ENCODE data around the gene HIPK2. TPM values are rescaled to one million over a fixed set of nuclear protein-coding genes. Genes with fewer than 3 reads are reported as not detected.

HIPK2 gene
- polyA plus RNA-seq, 2 of the 4 experiments (the other 2 are of a cell fraction) = 11.3 to 12.1 TPM

DNA sequence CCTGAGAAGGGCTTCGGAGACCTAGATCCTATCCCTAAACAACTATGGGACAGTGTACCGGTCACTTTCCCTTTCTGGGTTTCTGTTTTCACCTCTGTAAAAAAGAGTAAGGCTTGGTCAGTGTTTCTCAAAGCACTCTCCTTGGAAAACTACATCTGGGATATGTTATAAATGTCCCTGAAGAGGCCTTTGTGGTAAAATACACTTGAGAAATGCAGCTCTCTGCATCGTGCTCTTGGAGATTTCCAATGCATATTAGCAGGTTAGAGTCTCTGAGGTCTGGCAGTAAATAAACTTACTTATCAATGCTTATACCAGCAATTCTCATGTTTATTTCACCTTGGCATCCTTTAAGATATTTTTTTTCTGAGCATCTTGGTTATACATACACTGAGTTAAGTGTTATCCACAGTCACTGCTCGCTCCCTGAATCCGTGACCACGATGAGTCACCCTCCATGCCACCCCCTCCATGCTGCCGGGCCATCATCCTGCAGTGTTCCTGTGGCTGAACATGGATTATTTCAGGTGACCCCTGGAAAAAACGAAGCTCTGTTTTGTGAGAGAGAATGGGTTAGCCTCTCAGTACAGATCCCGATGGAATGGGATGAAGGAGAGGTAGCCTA, 48.0 kb upstream of the HIPK2 start:
- TF ChIP-seq FOSL2 (IDR thresholded peaks at IDR 0.05) = no peak
- TF ChIP-seq FOSL2 (CRISPR knock-in tag; IDR thresholded peaks at IDR 0.05) = peak; percentile 60
- no peak for TF ChIP-seq HOXB13 (CRISPR knock-in tag; IDR thresholded peaks at IDR 0.05; ENCODE audit: low read depth)
- FAIRE-seq = no peak
- Histone ChIP-seq H3K4me2 (peak overlapping the region; percentile 26; the same call in 2 of the 3 replicates), H3K9me3 (no peaks in the 10 kb centered on the region), H3K27ac (peak overlapping the region in 1 of 2 experiments; percentile 25; a peak in 1 of 6 replicates), H3K4me3 (no peak overlapping the region), H3K4me1 (peaks cover 35% of the 10 kb centered on the region)
- ChIA-PET CTCF (no interaction called here), POLR2A (no interaction called here)
- ATAC-seq = peak; percentile 39 to 40; a peak in 2 of 6 replicates
- no peak for DNase-seq (ENCODE audit: low read depth in 1 of 2, low spot score in 1 of 2)
- WGBS (ENCODE audit: missing lambda C conversion rate) = 52% methylated on average over 9 of the region's 9 CpGs

DNA sequence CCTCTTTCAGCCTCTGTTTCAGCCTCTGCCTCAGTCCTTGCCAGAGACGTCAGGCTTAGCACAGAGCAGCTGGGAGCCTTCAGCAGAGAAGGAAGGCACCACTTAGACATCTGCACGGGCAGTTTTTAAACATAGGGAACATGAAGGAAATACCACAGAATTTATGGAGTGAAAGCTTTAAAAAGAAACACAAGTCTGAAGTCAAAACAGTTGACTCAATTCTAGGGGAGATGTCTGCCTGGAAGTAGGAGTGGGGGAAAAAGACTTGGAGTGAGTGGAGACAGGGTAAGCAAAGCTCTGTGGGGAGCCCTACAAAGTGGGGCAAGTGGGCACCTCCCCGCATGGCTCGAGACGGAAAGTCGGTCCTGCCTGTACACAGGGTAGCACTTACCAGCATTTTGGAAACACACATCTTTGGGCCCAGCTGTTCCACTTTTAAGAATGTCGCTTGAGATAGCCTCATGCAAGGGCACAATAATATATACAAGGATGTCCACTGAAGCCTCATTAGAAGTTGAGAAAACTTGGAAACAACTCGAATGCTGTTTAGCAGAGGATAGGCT, 46.2 kb upstream of the HIPK2 start:
- Histone ChIP-seq H3K9me3 (no peaks in the 10 kb centered on the region), H3K4me2 (no peak overlapping the region), H3K27ac (no peak overlapping the region), H3K4me1 (peaks cover 17% of the 10 kb centered on the region), H3K4me3 (no peak overlapping the region)
- ChIA-PET CTCF (interaction anchor here (0.6 kb wide), 1 partner anchor 179 kb away, joined by 4 read pairs; no protein-coding TSS in a partner anchor), POLR2A (no interaction called here)
- FAIRE-seq (no peak), ATAC-seq (no peak), DNase-seq (ENCODE audit: low read depth in 1 of 2, low spot score in 1 of 2) (no peak)
- WGBS (ENCODE audit: missing lambda C conversion rate) = 75% methylated on average over 8 of the region's 8 CpGs
- TF ChIP-seq TP53 (CRISPR knock-in tag; IDR thresholded peaks at IDR 0.05) = no peak
- TF ChIP-seq JUN (IDR thresholded peaks at IDR 0.05) = no peak
- no peak for TF ChIP-seq RARB (CRISPR knock-in tag; IDR thresholded peaks at IDR 0.05)
- TF ChIP-seq HOXB5 (CRISPR knock-in tag; IDR thresholded peaks at IDR 0.05) = no peak
- no peak for TF ChIP-seq ESRRA (IDR thresholded peaks at IDR 0.05; ENCODE audit: borderline replicate concordance, low read length)
- TF ChIP-seq, protein P1, sequence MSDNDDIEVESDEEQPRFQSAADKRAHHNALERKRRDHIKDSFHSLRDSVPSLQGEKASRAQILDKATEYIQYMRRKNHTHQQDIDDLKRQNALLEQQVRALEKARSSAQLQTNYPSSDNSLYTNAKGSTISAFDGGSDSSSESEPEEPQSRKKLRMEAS (IDR thresholded peaks at IDR 0.05) = no peak
- no peak for TF ChIP-seq NR3C1 (IDR thresholded peaks at IDR 0.05)
- TF ChIP-seq PHF8 (IDR thresholded peaks at IDR 0.05; ENCODE audit: borderline replicate concordance, low read depth) = no peak
- TF ChIP-seq, protein P2, sequence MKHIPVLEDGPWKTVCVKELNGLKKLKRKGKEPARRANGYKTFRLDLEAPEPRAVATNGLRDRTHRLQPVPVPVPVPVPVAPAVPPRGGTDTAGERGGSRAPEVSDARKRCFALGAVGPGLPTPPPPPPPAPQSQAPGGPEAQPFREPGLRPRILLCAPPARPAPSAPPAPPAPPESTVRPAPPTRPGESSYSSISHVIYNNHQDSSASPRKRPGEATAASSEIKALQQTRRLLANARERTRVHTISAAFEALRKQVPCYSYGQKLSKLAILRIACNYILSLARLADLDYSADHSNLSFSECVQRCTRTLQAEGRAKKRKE (CRISPR knock-in tag; IDR thresholded peaks at IDR 0.05; ENCODE audit: low read depth) = no peak
- TF ChIP-seq EHMT2 (IDR thresholded peaks at IDR 0.05; ENCODE audit: low read depth) = no peak
- TF ChIP-seq ZNF302 (CRISPR knock-in tag; IDR thresholded peaks at IDR 0.05) = no peak
- TF ChIP-seq KDM5A (IDR thresholded peaks at IDR 0.05) = no peak
- no peak for TF ChIP-seq RNF2 (IDR thresholded peaks at IDR 0.05; ENCODE audit: borderline replicate concordance, low read depth)
- TF ChIP-seq SMC3 (IDR thresholded peaks at IDR 0.05) = no peak

DNA sequence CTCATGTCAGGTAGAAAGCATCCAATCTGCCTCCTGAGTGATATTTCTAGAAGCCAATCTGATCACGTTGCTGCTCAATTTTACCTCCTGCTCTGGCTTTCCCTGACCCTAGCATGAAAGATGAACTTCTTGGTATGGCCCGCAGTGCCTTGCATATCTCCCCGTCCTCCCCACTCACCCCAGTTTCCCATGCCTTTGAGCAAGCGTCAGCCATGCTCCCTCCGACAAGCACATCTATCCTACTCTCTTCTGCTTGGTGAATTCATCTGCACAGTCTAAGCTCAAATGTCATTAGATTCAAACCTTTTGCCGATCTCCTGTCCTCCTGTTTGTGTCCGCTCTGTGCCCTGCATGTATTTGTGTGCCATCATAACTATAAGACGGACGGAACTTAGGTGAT, 45.1 kb upstream of the HIPK2 start:
- TF ChIP-seq RFX5 (IDR thresholded peaks at IDR 0.05) = no peak
- TF ChIP-seq CBX2 (IDR thresholded peaks at IDR 0.05; ENCODE audit: borderline replicate concordance, low read depth) = no peak
- TF ChIP-seq, protein P3, sequence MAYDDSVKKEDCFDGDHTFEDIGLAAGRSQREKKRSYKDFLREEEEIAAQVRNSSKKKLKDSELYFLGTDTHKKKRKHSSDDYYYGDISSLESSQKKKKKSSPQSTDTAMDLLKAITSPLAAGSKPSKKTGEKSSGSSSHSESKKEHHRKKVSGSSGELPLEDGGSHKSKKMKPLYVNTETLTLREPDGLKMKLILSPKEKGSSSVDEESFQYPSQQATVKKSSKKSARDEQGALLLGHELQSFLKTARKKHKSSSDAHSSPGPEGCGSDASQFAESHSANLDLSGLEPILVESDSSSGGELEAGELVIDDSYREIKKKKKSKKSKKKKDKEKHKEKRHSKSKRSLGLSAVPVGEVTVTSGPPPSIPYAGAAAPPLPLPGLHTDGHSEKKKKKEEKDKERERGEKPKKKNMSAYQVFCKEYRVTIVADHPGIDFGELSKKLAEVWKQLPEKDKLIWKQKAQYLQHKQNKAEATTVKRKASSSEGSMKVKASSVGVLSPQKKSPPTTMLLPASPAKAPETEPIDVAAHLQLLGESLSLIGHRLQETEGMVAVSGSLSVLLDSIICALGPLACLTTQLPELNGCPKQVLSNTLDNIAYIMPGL (CRISPR knock-in tag; IDR thresholded peaks at IDR 0.05; ENCODE audit: borderline replicate concordance) = no peak
- TF ChIP-seq MYC (IDR thresholded peaks at IDR 0.05; ENCODE audit: borderline replicate concordance, low read length) = no peak
- TF ChIP-seq NPAS2 (CRISPR knock-in tag; IDR thresholded peaks at IDR 0.05; ENCODE audit: borderline replicate concordance) = no peak
- TF ChIP-seq, protein P1 (IDR thresholded peaks at IDR 0.05) = no peak
- no peak for TF ChIP-seq SMC3 (IDR thresholded peaks at IDR 0.05)
- TF ChIP-seq HOXA7 (CRISPR knock-in tag; IDR thresholded peaks at IDR 0.05) = no peak
- no peak for TF ChIP-seq JUNB (IDR thresholded peaks at IDR 0.05)
- TF ChIP-seq ZSCAN20 (CRISPR knock-in tag; IDR thresholded peaks at IDR 0.05) = no peak
- TF ChIP-seq, protein P2 (CRISPR knock-in tag; IDR thresholded peaks at IDR 0.05; ENCODE audit: low read depth) = no peak
- TF ChIP-seq RNF2 (IDR thresholded peaks at IDR 0.05; ENCODE audit: borderline replicate concordance, low read depth) = no peak
- TF ChIP-seq EHF (CRISPR knock-in tag; IDR thresholded peaks at IDR 0.05) = no peak
- no peak for TF ChIP-seq KDM1A (IDR thresholded peaks at IDR 0.05; ENCODE audit: low read depth)
- no peak for TF ChIP-seq HOXB13 (CRISPR knock-in tag; IDR thresholded peaks at IDR 0.05; ENCODE audit: low read depth)
- no peak for TF ChIP-seq TFCP2L1 (CRISPR knock-in tag; IDR thresholded peaks at IDR 0.05)
- DNase-seq (ENCODE audit: low read depth in 1 of 2, low spot score in 1 of 2) (no peak), FAIRE-seq (no peak), ATAC-seq (no peak)
- H3K4me2 ChIP-seq = no peak overlapping the region
- ChIA-PET POLR2A (no interaction called here), CTCF (no interaction called here)
- H3K4me1 ChIP-seq = peaks cover 9% of the 10 kb centered on the region
- no peak overlapping the region for H3K4me3 ChIP-seq
- H3K27ac ChIP-seq = no peak overlapping the region
- WGBS (ENCODE audit: missing lambda C conversion rate) = 89% methylated on average over 9 of the region's 9 CpGs
- no peaks in the 10 kb centered on the region for H3K9me3 ChIP-seq

Measured in A549 (cell line).